ENCODE results near the gene HDAC4.

- no peak for TF ChIP-seq CTCF (conservative IDR thresholded peaks at IDR 0.05)
- TF ChIP-seq EZH2 (IDR thresholded peaks at IDR 0.05; ENCODE audit: low read depth): no peak
Measured at GRCh38 chr2:239203443-239204135, 197.2 kb downstream of the HDAC4 start.
